HepG2 (cell line): Measurements from ENCODE around the gene RMI2. TPM values are rescaled to one million over a fixed set of nuclear protein-coding genes. Genes with fewer than 3 reads are reported as not detected.
A peak's percentile ranks its signal among the peaks of the same experiment; 100 is the strongest.

Experiments used
- ARNT2 ChIP-seq: sonication (generic); formaldehyde crosslinking; IDR thresholded peaks from 2 replicates; pipeline ENCODE4 v1.8.0; 2022; ENCODE audit warnings: mild to moderate bottlenecking, low read depth, missing genetic modification reagents, moderate library complexity
- FOXA1 ChIP-seq, 2 experiments: fragments of 450-650 bp in 1 of 2; sonication (generic) in 1 of 2; formaldehyde crosslinking in 1 of 2; IDR thresholded peaks; 2 replicates each; pipeline versions ENCODE4 v1.4.0 to v1.6.1; 2016 to 2020; ENCODE audit warnings: missing genetic modification reagents in 1 of 2
- HOXA9 ChIP-seq: sonication (generic); formaldehyde crosslinking; IDR thresholded peaks from 2 replicates; pipeline ENCODE4 v1.8.1; 2022; ENCODE audit warnings: missing genetic modification reagents, mild to moderate bottlenecking, moderate library complexity, borderline replicate concordance
- MED13 ChIP-seq: sonication (generic); formaldehyde crosslinking; IDR thresholded peaks from 2 replicates; pipeline ENCODE4 v1.5.0; 2020; ENCODE audit warnings: missing genetic modification reagents
- YEATS4 ChIP-seq: sonication (generic); formaldehyde crosslinking; IDR thresholded peaks from 2 replicates; pipeline ENCODE4 v1.4.0; 2020; ENCODE audit warnings: missing genetic modification reagents, borderline replicate concordance
- YY1 ChIP-seq: IDR thresholded peaks from 2 replicates; pipeline ENCODE4 v1.6.1; 2011; ENCODE audit warnings: low read length, low read depth, moderate library complexity, mild to moderate bottlenecking; ENCODE audit not compliant: insufficient read depth, insufficient replicate concordance
- ZNF670 ChIP-seq: sonication (generic); formaldehyde crosslinking; IDR thresholded peaks from 2 replicates; pipeline ENCODE4 v1.8.0; 2022; ENCODE audit warnings: mild to moderate bottlenecking, missing genetic modification reagents, borderline replicate concordance
- ZNF761 ChIP-seq: sonication (generic); formaldehyde crosslinking; conservative IDR thresholded peaks from 2 replicates; pipeline ENCODE4 v1.4.0; 2020; ENCODE audit warnings: mild to moderate bottlenecking, missing genetic modification reagents
- polyA plus RNA-seq, 8 experiments: library from polyadenylated mRNA; depleted of rRNA in 3 of 8; stranded (reverse) in 7 of 8; unstranded in 1 of 8; fragments of >200 nt; fragmentation: Illumina TruSeq in 4 of 8; extraction: Trizol in 4 of 8; gene quantifications; 2 replicates each; pipeline versions ENCODE4 v1.2.1 to v1.2.3, GENCODE V29; 2011 to 2016; ENCODE audit warnings: low read depth in 4 of 8, missing spikeins in 1 of 8, mixed read lengths in 1 of 8; ENCODE audit not compliant: insufficient read depth in 1 of 8
- total RNA-seq, 5 experiments: library from RNA; depleted of rRNA; stranded (reverse); fragments of >200 nt; fragmentation: Illumina TruSeq; extraction: Trizol; gene quantifications; 2 replicates each; pipeline ENCODE4 v1.2.3, GENCODE V29; 2016; ENCODE audit warnings: low read depth in 1 of 5
- TF ChIP-seq, protein P1 (sequence below): sonication (generic); formaldehyde crosslinking; IDR thresholded peaks from 2 replicates; pipeline ENCODE4 v1.8.1; 2023; ENCODE audit warnings: mild to moderate bottlenecking, moderate library complexity, missing genetic modification reagents
- TF ChIP-seq, protein P2 (sequence below): IDR thresholded peaks from 2 replicates; pipeline ENCODE4 v1.6.1; 2016; ENCODE audit warnings: mild to moderate bottlenecking, missing biosample characterization, missing genetic modification reagents
- TF ChIP-seq, protein P3 (sequence below): sonication (generic); formaldehyde crosslinking; IDR thresholded peaks from 2 replicates; pipeline ENCODE4 v1.5.1; 2020; ENCODE audit warnings: missing genetic modification reagents, mild to moderate bottlenecking, borderline replicate concordance
- TF ChIP-seq, protein P4 (sequence below): sonication (generic); formaldehyde crosslinking; IDR thresholded peaks from 2 replicates; pipeline ENCODE4 v1.4.0; 2020; ENCODE audit warnings: mild to moderate bottlenecking, missing genetic modification reagents
- TF ChIP-seq, protein P5 (sequence below): IDR thresholded peaks from 2 replicates; pipeline ENCODE4 v1.6.1; 2016; ENCODE audit warnings: missing compliant biosample characterization, missing genetic modification reagents, borderline replicate concordance

The RMI2 gene
- total and polyA plus RNA-seq, 2 of the 13 experiments (the other 11 are each of a cell fraction or from before 2014, with no cell fraction given): 24.5 to 55.7 TPM

DNA sequence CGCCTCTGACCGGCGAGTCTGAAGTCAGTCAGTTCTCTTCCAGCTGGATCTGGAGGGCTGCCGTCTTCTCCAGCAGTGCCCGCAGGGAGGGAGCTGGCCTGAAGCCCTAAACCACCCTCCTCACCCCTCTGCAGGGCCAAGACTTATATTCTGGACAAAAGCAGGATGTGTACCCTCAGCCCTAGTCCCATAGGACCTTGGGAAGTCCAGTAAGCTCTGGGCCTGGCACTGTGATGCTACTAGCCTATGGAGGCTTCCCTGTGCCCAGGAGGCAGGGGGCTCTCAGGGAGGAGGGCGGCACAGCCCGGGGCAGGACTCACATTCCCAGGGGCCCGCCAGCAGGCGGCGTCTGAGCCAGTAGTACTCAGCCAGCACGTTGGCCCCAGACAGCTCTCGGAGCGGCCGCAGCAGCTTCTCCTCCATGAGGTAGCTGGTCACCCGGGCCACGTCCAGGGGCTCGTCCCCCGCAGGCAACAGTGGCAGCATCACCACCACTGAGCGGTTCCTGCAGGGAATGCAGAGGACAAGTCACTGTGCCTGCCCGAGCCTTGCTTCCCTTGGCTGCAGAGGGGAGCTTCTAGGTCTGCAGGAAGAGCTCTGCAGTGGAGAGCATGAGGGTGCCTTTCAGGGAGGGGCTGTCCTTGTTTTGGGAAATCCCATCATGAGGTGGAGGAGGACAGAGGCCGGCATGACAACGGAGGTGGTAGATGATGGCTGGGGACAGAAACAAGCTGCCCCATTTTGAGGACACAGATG lies 41.7 kb downstream of the RMI2 start (continued):
- TF ChIP-seq, protein P1, sequence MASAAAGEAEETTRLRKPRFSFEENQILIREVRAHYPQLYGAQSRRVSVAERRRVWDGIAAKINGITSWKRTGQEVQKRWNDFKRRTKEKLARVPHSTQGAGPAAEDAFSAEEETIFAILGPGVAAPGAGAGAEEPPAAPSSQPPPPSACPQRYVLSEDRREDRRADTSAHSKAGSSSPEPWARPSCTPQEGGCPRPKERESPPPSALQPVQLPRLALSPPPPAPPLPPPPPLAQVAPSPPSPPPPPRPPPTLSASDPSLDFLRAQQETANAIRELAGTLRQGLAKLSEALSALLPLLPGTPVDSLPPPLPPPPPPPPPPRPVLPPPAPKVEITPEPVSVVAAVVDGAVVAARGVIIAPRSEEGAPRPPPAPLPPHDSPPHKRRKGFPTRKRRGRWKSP (CRISPR knock-in tag): no peak
- TF ChIP-seq, protein P2, sequence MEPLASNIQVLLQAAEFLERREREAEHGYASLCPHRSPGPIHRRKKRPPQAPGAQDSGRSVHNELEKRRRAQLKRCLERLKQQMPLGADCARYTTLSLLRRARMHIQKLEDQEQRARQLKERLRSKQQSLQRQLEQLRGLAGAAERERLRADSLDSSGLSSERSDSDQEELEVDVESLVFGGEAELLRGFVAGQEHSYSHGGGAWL (CRISPR knock-in tag): peak; percentile 13; the same call in 1 of the 2 replicates
- TF ChIP-seq YEATS4 (CRISPR knock-in tag): no peak
- TF ChIP-seq, protein P3, sequence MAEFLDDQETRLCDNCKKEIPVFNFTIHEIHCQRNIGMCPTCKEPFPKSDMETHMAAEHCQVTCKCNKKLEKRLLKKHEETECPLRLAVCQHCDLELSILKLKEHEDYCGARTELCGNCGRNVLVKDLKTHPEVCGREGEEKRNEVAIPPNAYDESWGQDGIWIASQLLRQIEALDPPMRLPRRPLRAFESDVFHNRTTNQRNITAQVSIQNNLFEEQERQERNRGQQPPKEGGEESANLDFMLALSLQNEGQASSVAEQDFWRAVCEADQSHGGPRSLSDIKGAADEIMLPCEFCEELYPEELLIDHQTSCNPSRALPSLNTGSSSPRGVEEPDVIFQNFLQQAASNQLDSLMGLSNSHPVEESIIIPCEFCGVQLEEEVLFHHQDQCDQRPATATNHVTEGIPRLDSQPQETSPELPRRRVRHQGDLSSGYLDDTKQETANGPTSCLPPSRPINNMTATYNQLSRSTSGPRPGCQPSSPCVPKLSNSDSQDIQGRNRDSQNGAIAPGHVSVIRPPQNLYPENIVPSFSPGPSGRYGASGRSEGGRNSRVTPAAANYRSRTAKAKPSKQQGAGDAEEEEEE (CRISPR knock-in tag): peak; percentile 79; the same call in 1 of the 2 replicates
- peak; percentile 57 for TF ChIP-seq YY1
- TF ChIP-seq ZNF761 (CRISPR knock-in tag): 0 out of 2 replicates have a peak, but pooled peaks have one; percentile 62
- TF ChIP-seq FOXA1 (IDR thresholded peaks at IDR 0.05): no peak
- TF ChIP-seq FOXA1 (CRISPR knock-in tag; IDR thresholded peaks at IDR 0.05): peak; percentile 3; the same call in 1 of the 2 replicates
- 0 out of 2 replicates have a peak, but pooled peaks have one; percentile 51 for TF ChIP-seq MED13
- no peak for TF ChIP-seq ZNF670 (CRISPR knock-in tag)
- TF ChIP-seq HOXA9 (CRISPR knock-in tag): peak; percentile 75; the same call in 1 of the 2 replicates
- TF ChIP-seq, protein P4, sequence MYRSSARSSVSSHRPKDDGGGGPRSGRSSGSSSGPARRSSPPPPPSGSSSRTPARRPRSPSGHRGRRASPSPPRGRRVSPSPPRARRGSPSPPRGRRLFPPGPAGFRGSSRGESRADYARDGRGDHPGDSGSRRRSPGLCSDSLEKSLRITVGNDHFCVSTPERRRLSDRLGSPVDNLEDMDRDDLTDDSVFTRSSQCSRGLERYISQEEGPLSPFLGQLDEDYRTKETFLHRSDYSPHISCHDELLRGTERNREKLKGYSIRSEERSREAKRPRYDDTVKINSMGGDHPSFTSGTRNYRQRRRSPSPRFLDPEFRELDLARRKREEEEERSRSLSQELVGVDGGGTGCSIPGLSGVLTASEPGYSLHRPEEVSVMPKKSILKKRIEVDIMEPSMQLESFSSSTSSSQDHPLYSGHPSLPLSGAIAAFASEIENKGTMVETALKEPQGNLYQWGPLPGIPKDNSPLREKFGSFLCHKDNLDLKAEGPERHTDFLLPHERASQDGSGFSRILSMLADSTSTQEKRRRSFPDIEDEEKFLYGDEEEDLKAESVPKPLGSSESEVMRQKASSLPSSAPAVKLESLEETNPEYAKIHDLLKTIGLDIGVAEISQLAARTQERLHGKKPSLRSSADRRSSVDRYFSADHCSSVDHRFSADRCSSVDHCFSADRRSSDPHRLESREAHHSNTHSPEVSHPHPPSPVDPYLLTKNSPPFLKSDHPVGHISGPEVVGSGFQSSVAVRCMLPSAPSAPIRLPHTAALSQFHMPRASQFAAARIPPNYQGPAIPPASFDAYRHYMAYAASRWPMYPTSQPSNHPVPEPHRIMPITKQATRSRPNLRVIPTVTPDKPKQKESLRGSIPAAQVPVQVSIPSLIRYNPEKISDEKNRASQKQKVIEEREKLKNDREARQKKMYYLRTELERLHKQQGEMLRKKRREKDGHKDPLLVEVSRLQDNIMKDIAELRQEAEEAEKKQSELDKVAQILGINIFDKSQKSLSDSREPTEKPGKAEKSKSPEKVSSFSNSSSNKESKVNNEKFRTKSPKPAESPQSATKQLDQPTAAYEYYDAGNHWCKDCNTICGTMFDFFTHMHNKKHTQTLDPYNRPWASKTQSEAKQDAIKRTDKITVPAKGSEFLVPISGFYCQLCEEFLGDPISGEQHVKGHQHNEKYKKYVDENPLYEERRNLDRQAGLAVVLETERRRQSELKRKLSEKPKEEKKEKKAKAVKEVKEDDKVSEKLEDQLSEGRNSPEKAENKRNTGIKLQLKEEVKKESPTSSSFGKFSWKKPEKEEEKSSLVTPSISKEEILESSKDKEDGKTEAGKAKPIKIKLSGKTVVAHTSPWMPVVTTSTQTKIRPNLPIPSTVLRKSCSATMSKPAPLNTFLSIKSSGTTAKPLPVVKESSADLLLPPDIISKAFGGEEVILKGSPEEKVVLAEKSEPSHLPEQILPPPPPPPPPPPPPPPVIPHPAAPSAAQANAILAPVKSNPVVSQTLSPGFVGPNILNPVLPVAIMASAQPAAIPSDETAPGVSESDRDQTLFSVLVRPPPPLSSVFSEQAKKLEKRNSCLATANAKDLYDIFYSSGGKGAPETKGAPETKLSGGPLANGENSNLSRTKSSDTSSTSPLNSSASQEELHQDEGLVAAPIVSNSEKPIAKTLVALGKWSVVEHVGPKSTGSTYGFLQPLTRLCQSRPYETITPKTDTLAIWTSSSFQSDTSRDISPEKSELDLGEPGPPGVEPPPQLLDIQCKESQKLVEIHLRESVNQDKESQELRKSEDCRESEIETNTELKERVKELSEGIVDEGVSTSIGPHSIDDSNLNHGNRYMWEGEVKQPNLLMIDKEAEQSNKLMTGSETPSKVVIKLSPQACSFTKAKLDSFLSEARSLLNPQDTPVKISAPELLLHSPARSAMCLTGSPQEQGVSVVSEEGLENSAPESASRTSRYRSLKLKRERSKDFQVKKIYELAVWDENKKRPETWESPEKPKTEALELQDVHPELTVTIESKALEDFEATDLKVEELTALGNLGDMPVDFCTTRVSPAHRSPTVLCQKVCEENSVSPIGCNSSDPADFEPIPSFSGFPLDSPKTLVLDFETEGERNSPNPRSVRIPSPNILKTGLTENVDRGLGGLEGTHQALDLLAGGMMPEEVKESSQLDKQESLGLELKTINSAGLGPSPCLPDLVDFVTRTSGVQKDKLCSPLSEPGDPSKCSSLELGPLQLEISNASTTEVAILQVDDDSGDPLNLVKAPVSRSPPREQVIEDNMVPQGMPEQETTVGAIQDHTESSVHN (CRISPR knock-in tag): 0 out of 2 replicates have a peak, but pooled peaks have one; percentile 50
- TF ChIP-seq ARNT2: peak; percentile 78
- TF ChIP-seq, protein P5, sequence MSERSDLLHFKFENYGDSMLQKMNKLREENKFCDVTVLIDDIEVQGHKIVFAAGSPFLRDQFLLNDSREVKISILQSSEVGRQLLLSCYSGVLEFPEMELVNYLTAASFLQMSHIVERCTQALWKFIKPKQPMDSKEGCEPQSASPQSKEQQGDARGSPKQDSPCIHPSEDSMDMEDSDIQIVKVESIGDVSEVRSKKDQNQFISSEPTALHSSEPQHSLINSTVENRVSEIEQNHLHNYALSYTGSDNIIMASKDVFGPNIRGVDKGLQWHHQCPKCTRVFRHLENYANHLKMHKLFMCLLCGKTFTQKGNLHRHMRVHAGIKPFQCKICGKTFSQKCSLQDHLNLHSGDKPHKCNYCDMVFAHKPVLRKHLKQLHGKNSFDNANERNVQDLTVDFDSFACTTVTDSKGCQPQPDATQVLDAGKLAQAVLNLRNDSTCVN (CRISPR knock-in tag): no peak
